ENCODE results near the gene ATF6.
A peak's percentile ranks its signal among the peaks of the same experiment; 100 is the strongest.

- TF ChIP-seq CTCF (IDR thresholded peaks at IDR 0.05), result peak in 2 of 4 donors; percentile 18 to 22
- TF ChIP-seq POLR2A (IDR thresholded peaks at IDR 0.05), result no peak
These were observed 98.5 kb downstream of the ATF6 start for GRCh38 chr1:161864577-161864976.
